ENCODE data around the gene ETV1.

DNA sequence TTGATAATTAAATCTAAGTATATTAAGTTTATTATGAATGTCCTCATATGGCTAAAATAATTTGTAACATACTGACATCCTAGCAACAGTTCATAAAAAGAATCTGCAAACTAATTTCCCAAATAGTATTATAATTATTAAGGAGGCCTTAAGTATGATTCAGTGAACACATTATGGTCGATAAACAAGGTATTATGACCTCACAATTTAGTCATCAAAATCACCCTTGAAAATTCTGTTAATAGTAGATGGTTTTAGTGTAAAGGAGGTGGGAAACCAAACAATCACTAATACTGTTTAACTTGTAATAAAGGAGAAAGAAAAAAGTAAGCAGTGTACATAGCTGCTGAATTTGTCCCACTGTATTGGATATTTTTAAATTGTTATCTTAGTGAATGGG lies 2.1 kb downstream of the ETV1 start:
- TF ChIP-seq CTCF (IDR thresholded peaks at IDR 0.05; ENCODE audit: low read depth, low read length, poor library complexity, severe bottlenecking) (no peak), EZH2phosphoT487 (IDR thresholded peaks at IDR 0.05; ENCODE audit: borderline replicate concordance, low read length) (no peak)
